ENCODE data around the gene FGF21.
"Not testable (repeated sequence)": the region's sequence is repeated elsewhere in the genome, so short reads cannot be mapped to it uniquely, and the experiment has no call there.

Gene FGF21

GRCh38 chr19:48772503-48772953 lies 17.2 kb downstream of the FGF21 start:
- CTCF ChIA-PET: no interaction called here
- no peak for DNase-seq (ENCODE audit: extremely low spot score)
- no peak for TF ChIP-seq CTCF (IDR thresholded peaks at IDR 0.05; ENCODE audit: control extremely low read depth, extremely low read depth, low read depth, missing control alignments)
- POLR2A ChIA-PET: no interaction called here

- ChIA-PET POLR2A (no interaction called here), CTCF (interaction anchor here (1.1 to 4.9 kb wide), 2 partner anchors 11 to 19 kb away, joined by 3 to 19 read pairs; no protein-coding TSS in a partner anchor)
- no peak for TF ChIP-seq CTCF (IDR thresholded peaks at IDR 0.05; ENCODE audit: control extremely low read depth, extremely low read depth, low read depth, missing control alignments)
- no peak for DNase-seq (ENCODE audit: extremely low spot score)
These were observed 21.8 kb downstream of the FGF21 start for GRCh38 chr19:48777139-48777538.

- POLR2A ChIA-PET: no interaction called here
- no peak for DNase-seq (ENCODE audit: extremely low spot score)
- TF ChIP-seq CTCF (IDR thresholded peaks at IDR 0.05; ENCODE audit: control extremely low read depth, extremely low read depth, low read depth, missing control alignments): no peak
- CTCF ChIA-PET: interaction anchor here (1.1 to 4.9 kb wide), 2 partner anchors 10 to 18 kb away, joined by 3 to 19 read pairs; no protein-coding TSS in a partner anchor
These were observed 22.4 kb downstream of the FGF21 start for GRCh38 chr19:48777720-48778119.

GRCh38 chr19:48779636-48780035 lies 24.3 kb downstream of the FGF21 start:
- TF ChIP-seq CTCF (IDR thresholded peaks at IDR 0.05; ENCODE audit: control extremely low read depth, extremely low read depth, low read depth, missing control alignments): no peak
- no peak for DNase-seq (ENCODE audit: extremely low spot score)
- CTCF ChIA-PET: interaction anchor here (1.2 to 5.2 kb wide), 5 partner anchors 8 to 318 kb away, joined by 3 to 19 read pairs (median 3); no protein-coding TSS in a partner anchor
- POLR2A ChIA-PET: no interaction called here

- no peak for DNase-seq (ENCODE audit: extremely low spot score)
- ChIA-PET CTCF (interaction anchor here (1.3 to 6.2 kb wide), 5 partner anchors 15 to 317 kb away, joined by 3 to 43 read pairs (median 3); partner anchors contain the start of genes GYS1 and RUVBL2), POLR2A (interaction anchor here (0.6 kb wide), 1 partner anchor 447 kb away, joined by 3 read pairs; no protein-coding TSS in a partner anchor)
- TF ChIP-seq CTCF (IDR thresholded peaks at IDR 0.05; ENCODE audit: control extremely low read depth, extremely low read depth, low read depth, missing control alignments): no peak
These were observed 25.5 kb downstream of the FGF21 start for GRCh38 chr19:48780631-48781391.

- POLR2A ChIA-PET: no interaction called here
- no peak for DNase-seq (ENCODE audit: extremely low spot score)
- CTCF ChIA-PET: interaction anchor here (0.7 to 6.2 kb wide), 7 partner anchors 9 to 314 kb away, joined by 3 to 43 read pairs (median 4); partner anchors contain the start of gene HSD17B14
- TF ChIP-seq CTCF (IDR thresholded peaks at IDR 0.05; ENCODE audit: control extremely low read depth, extremely low read depth, low read depth, missing control alignments): no peak
These were observed 29.2 kb downstream of the FGF21 start for GRCh38 chr19:48784527-48784926.

- POLR2A ChIA-PET; DNase-seq (ENCODE audit: extremely low spot score): not testable (repeated sequence)
- CTCF ChIA-PET: interaction anchor here (2.4 to 6.2 kb wide), 3 partner anchors 25 to 56 kb away, joined by 7 to 43 read pairs (median 22); partner anchors contain the start of genes BCAT2 and HSD17B14
These were observed 31.1 kb downstream of the FGF21 start for GRCh38 chr19:48786422-48786821.

- DNase-seq (ENCODE audit: extremely low spot score); POLR2A ChIA-PET: not testable (repeated sequence)
- CTCF ChIA-PET: interaction anchor here (0.8 to 13.1 kb wide), 43 partner anchors 9 to 412 kb away, joined by 3 to 291 read pairs (median 4); partner anchors contain the start of genes BCAT2, DHDH, HSD17B14 and IZUMO1
These were observed 32.0 kb downstream of the FGF21 start for GRCh38 chr19:48787331-48787730.

Data from GM10248 (cell line).